HTR-8/SVneo (cell line): ENCODE data around the gene ALDH9A1.
"Not testable (repeated sequence)": the region's sequence is repeated elsewhere in the genome, so short reads cannot be mapped to it uniquely, and the experiment has no call there.

ENCODE experiments used
- DNase-seq: peaks from one replicate; pipeline ENCODE4 v3.0.0; 2011; ENCODE audit warnings: low spot score, mixed read lengths; ENCODE audit not compliant: insufficient read length
- FAIRE-seq: peaks from 2 replicates; lab custom pipeline; 2011; peaks lifted over from hg19 to GRCh38; lab: Jason Lieb, UNC

Gene ALDH9A1

DNA sequence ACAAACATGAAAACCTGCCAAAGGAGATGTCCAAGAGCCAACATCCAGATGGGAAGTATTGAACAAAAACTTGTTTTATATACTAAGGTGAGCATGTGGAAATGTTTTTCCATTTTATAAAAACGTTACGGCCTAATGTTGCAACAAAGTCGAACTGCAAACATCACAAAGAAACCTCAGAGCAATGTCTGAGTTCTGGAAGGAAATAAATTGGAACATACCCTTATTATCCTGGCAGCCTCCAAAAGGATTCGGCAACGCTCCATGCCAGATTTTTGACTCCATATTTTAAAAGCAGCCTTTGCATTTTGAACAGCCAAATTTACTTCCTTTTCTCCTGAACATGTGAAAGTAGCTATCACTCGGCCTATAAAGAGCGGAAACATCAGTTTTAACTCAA is 3.3 kb downstream of the ALDH9A1 start:
- FAIRE-seq (no peak), DNase-seq (no peak)

DNA sequence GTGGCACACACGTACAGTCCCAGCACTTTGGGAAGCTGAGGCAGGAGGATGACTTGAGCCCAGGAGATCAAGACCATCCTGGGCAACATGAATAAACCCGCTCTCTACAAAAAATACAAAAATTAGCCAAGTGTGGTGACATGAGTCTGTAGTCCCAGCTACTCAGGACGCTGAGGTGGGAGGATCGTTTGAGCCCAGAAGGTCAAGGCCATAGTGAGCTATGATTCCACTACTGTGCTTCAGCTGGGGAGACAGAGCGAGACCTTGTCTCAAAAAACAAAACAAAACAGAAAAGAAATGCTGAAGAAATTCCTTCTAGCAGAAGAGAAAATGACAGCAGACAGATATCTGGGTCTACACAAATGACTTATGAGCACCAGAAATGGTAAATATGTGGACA is 10.3 kb downstream of the ALDH9A1 start:
- FAIRE-seq (no peak), DNase-seq (no peak)

DNA sequence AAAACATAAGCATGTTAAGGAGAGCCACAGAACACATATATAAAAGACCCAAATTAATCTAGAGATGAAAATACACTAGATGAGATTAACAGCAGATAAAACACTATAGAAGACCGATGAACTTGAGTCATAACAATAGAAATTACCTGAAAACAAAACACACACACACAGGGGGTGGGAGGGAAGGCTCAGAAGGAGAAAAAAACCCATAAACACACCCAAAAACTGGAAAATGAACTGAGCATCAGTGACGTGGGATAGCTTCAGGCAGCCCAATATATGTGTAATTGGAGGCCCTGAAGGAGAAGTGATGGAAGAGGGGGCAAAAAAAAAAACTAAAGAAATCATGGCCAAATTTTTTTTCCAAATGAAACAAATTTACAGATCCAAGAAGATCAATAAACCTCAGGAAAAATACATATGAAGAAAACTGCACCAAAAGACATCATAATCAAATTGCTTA is 11.4 kb downstream of the ALDH9A1 start:
- FAIRE-seq, result no peak
- no peak for DNase-seq

DNA sequence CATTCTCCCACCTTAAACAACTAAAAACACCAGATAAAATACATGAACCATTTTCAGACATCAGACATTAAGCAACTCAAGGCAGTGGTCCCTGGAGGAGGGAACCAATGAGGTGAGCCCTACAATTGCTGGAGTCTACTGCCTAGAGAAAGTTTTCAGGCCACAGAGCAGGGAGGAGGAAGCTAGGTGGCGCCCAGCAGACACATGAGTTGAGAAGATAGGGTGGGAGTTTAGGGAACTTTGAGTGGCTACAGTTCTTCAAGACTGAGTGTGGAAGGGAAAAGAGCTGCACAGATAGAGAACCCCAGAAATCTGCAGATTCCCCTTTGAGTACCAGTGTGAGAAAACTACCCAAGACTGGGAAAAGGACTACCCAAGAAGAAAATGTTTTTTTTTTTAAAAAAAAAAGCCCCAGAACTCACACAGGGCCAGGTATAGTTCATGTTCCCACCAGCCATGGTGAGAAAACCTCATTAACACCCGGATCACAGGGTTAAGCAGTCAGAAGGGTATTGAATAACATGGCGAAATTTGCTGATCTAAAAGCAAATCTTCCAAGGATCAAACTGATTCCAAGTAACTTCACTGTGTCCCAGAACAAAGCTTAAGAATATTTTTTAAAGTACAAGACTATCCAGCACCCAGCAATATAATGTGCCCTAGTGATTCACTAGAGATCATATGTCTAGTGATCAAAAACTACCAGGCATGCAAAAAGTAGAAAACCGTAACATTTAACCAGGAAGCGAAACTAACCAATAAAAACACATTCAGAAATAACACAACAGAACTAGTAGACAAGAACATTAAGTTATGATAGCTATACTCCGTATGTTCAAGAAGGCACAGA is 12.0 kb downstream of the ALDH9A1 start:
- DNase-seq (no peak), FAIRE-seq (no peak)

DNA sequence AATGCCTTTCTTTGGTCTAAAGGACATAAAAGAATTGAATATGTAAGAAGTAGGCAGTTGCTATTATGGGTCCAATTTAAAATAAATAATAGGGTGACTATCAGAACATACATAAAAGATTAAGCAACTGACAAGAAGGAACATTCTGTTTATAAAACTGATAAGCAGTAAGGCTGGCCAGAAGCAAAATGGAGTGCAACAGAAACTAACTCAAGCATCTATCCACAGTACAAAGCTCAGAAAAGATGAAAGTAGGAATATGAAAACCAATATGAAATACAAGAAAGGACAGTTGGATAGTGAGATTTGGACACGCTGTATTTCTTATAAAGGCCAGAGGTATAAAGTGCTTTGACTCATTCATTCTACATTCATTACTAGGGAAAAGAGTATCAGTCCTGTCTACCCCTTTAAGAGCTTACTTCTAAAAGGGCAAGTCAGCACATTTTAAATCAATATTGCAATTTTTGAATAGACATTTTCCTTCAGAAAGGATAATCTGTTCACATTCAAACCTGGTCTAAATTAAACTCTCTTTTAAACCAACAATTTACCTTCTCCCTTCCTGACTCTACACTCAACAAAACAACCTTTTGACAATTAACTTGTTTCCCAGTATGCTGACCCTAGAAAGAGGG is 14.4 kb downstream of the ALDH9A1 start:
- FAIRE-seq, result no peak
- no peak for DNase-seq

DNA sequence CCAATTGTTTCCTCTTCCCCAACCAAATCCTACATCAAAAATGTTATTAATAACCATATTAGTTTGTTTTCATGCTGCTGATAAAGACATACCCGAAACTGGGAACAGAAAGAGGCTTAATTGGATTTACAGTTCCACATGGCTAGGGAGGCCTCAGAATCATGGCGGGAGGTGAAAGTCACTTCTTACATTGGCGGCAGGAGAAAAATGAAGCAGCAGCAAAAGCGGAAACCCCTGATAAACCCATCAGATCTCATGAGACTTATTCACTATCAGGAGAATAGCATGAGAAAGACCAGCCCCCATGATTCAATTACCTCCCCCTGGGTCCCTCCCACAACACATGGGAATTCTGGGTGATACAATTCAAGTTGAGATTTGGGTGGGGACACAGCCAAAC is 17.6 kb downstream of the ALDH9A1 start:
- FAIRE-seq, DNase-seq: not testable (repeated sequence)

DNA sequence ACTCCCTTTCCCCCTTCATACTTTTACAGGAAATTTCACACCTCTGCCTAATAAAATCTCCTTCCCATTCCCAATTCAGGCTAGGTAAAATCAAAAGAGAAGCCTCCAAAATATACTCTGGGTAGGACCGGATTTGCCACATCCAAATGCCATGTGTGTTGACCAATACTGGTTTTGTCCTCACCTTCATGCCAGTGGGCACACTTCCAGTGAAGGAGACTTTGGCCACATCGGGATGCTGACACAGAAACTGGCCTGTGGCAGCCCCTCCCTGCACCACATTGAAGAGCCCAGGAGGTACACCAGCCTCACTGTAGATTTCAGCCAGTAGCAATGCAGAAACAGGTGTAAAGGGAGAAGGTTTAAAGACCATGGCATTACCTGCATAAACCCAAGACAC is 18.1 kb downstream of the ALDH9A1 start:
- FAIRE-seq, result peak; percentile 16
- DNase-seq, result no peak

DNA sequence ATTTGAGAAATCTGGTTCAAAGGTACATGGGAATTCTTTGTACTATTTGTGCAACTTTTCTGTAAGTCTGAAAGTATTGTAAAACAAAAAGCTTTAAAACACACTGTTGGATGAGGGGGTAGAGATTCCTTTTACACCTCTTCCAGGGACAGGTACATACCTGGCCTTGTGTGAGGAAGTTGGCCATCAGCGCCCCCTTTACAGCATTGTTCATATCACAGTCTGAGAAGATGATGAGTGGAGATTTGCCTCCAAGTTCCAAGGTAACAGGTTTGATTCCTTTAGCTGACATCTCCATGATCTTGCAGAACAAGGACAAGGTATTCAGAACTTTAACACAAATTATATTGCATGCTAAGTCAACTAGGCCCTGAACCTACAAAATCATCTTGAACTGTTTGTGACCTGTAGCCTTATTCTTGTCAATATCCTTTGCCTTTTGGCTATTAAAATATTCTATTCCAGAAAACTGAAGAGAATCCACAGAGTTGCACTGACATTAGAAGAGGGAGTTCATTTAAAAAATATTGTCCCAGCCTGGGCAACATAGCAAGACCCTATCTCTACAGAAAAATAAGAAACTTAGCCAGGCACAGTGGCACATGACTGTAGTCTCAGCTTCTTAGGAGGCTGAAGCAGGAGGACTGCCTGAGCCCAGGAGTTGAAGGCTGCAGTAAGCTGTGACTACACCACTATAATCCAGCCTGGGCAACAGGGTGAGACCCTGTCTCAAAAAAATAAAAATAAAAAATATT is 18.9 kb downstream of the ALDH9A1 start:
- FAIRE-seq (no peak), DNase-seq (no peak)

DNA sequence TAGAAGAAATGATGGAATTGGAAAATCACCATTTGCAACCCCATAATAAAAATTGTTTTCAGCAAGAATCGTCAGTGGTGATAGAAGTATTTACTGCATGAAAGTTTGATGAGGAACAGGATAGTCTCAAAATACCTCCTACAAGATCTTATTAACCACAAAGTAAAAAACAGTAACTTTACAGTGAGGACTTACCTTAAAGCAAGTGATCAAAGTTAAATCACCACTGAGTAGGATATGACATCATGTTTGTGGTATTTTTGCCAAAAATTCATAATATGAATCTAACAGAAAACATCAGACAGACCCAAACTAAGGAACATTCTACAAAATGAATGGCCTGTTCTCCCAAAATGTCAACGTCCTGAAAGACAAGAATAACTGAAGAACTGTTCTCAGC is 19.9 kb downstream of the ALDH9A1 start:
- FAIRE-seq (no peak), DNase-seq (no peak)

DNA sequence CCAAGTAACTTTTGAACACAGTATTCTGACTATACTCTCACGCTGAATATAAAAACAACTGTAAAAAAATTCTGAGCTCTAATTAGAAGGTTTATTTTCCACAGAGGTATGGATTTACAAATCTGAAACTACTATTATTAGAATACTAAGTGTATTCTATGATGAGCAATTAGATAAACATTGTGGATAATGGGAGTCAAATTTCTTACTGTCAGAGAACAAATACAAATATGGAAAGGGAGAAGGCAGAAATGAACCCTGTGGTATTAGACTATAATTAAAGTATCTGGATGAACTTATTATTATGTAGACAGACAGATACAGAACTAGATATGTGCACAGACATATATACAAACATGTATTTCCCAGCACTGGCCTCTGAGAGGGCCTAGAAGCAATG is 22.6 kb downstream of the ALDH9A1 start:
- FAIRE-seq, result no peak
- no peak for DNase-seq

DNA sequence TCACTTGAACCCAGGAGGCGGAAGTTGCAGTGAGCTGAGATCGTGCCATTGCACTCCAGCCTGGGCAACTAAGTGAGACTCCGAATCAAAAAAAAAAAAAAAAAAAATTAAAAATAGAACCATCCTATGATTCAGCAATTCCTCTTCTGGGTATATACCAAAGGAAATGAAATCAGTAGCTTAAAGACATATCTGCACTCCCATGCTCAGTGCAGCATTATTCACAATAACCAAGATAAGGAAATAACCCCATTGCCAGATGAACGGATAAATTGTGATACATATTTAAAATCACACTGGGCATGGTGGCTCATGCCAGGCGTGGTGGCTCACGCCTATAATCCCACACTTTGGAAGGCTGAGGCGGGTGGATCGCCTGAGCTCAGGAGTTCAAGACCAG is 23.8 kb downstream of the ALDH9A1 start:
- FAIRE-seq (no peak), DNase-seq (no peak)

DNA sequence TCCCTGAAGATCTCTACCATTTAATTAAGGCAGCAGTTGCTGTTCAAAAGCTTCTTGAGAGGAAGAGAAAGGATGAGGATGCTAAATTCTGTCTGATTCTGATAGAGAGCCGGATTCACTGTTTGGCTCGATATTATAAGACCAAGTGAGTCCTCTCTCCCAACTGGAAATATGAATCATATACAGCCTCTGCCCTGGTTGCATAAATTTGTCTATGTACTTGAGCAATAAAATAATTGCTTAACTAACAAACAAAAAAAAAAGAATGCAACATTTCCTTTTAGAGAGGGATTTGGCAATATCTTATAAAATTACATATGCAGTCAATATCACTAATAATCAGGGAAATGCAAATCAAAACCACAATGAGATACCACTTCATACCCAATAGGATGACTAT is 26.8 kb downstream of the ALDH9A1 start:
- FAIRE-seq (no peak), DNase-seq (no peak)

DNA sequence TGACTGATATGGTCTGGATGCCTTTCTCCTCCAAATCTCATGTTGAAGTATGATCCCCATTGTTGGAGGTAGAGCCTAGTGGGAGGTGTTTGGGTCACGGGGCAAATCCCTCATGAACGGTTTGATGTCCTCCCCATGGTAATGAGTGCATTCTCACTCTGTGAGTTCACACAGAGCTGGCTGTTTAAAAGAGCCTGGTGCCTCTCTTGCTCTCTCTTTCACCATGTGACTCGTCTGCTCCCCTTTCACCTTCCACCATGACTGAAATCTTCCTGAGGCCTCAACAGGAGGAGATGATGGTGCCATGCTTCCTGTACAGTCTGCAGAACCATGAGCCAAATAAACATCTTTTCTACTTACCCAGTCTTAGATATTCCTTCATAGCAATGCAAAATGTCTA is 30.2 kb downstream of the ALDH9A1 start:
- DNase-seq (no peak), FAIRE-seq (no peak)

DNA sequence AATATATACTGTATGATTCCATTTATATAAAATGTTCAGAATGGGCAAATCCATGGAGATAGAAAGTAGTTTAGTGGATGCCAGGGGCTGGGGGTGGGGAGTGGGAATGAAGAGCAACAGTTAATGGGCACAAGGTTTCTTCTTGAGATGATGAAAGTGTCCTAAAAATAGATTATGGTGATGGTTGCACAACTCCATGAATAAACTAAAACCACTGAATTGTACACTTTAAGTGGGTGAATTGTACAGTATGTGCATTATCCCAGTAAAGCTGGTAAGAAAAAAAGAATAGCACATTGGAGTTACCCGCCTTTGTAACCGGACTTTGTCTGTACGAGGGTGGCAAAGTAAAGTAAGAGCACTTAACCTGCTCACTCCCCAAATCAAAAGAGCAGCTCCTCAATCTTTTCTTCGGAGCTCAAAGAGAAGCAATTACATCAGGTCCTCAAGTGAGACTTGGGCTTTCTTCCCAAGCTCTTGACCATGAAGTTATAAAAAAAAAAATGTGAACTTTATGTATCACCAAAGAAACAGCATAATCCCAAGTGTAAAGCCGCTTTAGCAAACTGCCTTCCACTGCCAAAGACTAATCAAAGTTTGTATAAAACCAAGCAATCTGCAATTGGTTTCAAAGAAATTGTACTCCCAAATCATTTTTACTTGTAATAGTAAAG is 32.1 kb downstream of the ALDH9A1 start:
- FAIRE-seq, result no peak

DNA sequence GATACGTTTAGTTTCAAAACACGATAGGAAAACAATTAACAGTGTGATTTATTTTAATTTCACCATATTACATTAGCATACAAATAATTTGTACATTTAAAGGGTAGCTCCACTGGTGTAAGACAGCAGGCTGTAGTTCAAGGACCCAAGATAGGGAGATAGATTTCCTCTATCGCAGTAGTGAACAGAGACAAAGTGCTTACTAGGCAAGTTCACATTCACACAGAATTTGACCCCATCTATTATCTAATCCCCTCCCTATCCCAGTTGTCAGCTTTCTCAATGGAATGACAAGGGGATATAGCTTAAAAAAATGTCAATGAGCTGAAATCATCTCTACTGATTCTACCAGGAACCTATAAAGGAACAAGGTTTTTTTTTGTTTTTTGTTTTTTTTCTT is 36.2 kb downstream of the ALDH9A1 start:
- FAIRE-seq, result no peak
- DNase-seq, result no peak

More for the DNA sequence above, 32.1 kb downstream of the ALDH9A1 start:
- no peak for DNase-seq

DNA sequence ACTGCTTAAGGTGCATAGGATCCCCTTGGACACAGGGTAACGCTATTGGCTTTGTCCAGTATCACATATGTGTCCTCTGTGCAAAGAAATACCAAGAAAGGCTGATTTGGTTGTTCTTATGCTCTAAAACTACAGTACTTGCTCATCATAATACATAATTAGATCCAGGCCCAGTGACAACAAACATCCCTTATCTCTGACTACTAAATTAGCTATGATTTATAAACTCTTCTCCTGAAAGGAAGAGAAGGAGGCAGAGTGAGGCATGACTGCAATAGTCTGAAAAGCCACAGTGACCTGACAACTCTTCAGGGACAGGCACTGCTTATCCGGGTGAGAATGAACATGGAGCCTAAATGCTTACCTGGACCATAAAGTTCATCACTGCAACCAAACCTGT is 36.7 kb downstream of the ALDH9A1 start:
- DNase-seq (no peak), FAIRE-seq (no peak)

DNA sequence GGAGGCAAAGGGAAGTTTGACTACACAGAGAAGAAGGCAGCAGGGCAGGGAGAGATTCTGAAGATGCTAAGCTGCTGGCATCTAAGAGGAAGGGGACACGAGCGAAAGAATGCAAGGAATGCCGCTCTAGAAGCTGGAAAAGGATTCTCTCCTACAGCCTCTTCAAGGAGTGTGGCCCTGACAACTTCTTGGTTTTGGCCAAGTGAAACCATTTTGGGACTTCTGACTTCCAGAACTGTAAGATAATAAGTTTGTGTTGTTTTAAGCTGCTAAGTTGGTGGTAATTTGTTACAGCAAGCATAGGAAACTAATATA is 38.8 kb downstream of the ALDH9A1 start:
- FAIRE-seq (no peak), DNase-seq (no peak)

DNA sequence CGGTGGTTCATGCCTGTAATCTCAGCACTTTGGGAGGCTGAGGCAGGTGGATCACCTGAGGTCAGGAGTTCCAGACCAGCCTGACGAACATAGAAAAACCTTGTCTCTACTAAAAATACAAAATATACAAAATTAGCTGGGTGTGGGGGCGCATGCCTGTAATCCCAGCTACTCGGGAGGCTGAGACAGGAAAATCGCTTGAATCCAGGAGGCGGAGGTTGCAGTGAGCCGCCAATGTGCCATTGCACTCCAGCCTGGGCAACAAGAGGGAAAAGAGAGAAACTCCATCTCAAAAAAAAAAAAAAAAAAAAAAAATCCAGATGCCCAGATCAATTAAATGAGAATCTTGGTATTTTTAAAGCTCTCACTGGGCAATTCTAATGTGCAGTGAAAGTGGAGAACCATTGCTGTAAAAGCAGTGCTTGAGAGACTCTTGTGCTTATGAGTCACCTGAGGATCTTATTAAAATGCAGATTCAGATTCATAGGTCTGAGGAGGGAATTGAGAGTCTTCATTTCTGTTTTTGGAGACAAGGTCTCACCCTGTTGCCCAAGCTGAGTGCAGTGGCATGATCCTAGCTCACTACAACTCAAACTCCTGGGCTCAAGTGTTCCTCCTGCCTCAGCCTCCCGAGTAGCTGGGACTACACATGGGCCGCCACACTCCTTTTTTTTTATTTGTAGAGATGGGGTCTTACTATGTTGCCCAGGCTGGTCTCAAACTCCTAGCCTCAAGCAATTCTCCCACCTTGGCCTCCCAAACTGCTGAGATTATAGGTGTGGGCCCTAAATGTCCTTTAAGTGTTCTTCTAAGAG is 39.4 kb downstream of the ALDH9A1 start:
- not testable (repeated sequence) for DNase-seq, FAIRE-seq

DNA sequence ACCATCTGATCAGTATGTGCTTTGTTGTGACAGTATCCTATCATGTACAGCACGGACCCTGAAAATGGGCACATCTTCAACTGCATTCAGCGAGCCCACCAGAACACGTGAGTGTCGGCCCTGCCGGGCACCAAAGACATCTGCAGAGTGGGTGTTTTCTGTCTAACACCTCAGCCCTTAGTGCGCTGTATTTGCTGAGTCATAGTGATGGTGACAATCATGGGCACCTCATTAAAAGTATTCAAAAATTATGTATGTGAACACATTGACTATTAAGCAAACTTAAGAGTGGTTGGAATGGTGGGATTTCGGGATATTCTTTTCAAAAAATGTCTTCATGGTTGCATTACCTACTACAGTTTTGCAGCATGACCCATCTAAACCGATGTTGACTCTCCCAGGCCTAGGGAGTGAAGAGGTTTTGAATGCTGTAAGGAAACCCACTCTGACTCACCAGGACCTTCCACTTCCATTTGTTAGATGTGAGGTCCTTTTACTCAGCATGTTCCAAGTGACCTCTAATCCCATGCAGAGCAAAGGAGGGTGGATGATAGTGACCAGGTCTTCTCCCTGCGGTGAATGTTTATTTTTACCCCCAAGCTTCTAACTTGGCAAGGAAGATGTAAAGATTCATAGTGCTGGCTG is 47.3 kb downstream of the ALDH9A1 start:
- no peak for FAIRE-seq
- no peak for DNase-seq
